CD4-positive, alpha-beta memory T cell (primary cell): ENCODE measurements around the gene CCNQ. TPM values are rescaled to one million over a fixed set of nuclear protein-coding genes. Genes with fewer than 3 reads are reported as not detected.

ENCODE experiments used
- CTCF ChIA-PET: fragments of 350-600 bp; sonication (Branson Sonifier 250); formaldehyde crosslinking; loops from one replicate; lab custom pipeline; 2021; ENCODE audit warnings: inconsistent platforms; ENCODE audit not compliant: partially characterized antibody; lab: Charles Lee
- POLR2A ChIA-PET: fragments of 350-600 bp; sonication (Branson Sonifier 250); formaldehyde crosslinking; loops from one replicate; lab custom pipeline; 2021; ENCODE audit not compliant: partially characterized antibody; lab: Charles Lee
- DNase-seq, 5 donors: peaks; one replicate each; pipeline versions ENCODE4 v3.0.0 to v3.0.0-alpha.2; 2020 to 2022; ENCODE audit warnings: mixed read lengths in 1 of 5
- H3K27ac ChIP-seq: one replicate; pipeline ENCODE4 v1.7.0; 2013; ENCODE audit warnings: low read depth, low read length
- H3K27me3 ChIP-seq: 2 replicates; pipeline ENCODE4 v1.7.0; 2013; ENCODE audit warnings: mild to moderate bottlenecking, low read length, moderate library complexity; ENCODE audit not compliant: insufficient read depth
- H3K36me3 ChIP-seq: 2 replicates; pipeline ENCODE4 v1.7.0; 2013; ENCODE audit warnings: mild to moderate bottlenecking, low read length, moderate library complexity; ENCODE audit not compliant: insufficient read depth
- H3K4me1 ChIP-seq: 2 replicates; pipeline ENCODE4 v1.7.0; 2013; ENCODE audit warnings: mild to moderate bottlenecking, low read length, moderate library complexity; ENCODE audit not compliant: insufficient read depth
- H3K4me3 ChIP-seq, 2 donors: one replicate each; pipeline ENCODE4 v1.7.0; 2013; ENCODE audit warnings: low read length in 2 of 2, mild to moderate bottlenecking in 1 of 2
- H3K9me3 ChIP-seq, 2 donors: one replicate each; pipeline ENCODE4 v1.7.0; 2013; ENCODE audit warnings: low read length in 2 of 2, control low read depth in 1 of 2; ENCODE audit not compliant: control insufficient read depth in 1 of 2
- H3K27ac Mint-ChIP-seq, 7 donors: one replicate each; pipeline ENCODE4 v1.8.0; 2020 to 2021; ENCODE audit warnings: mixed read lengths in 7 of 7, mild to moderate bottlenecking in 6 of 7, inconsistent platforms in 3 of 7, moderate library complexity in 3 of 7
- H3K27me3 Mint-ChIP-seq, 2 donors: one replicate each; pipeline ENCODE4 v1.8.0; 2020 to 2021; ENCODE audit warnings: mixed read lengths in 2 of 2
- H3K36me3 Mint-ChIP-seq, 2 donors: one replicate each; pipeline ENCODE4 v1.8.0; 2020 to 2021; ENCODE audit warnings: mixed read lengths in 2 of 2, inconsistent platforms in 1 of 2, mild to moderate bottlenecking in 1 of 2
- H3K4me1 Mint-ChIP-seq, 4 donors: one replicate each; pipeline ENCODE4 v1.8.0; 2020 to 2021; ENCODE audit warnings: mixed read lengths in 4 of 4, mild to moderate bottlenecking in 1 of 4
- H3K4me3 Mint-ChIP-seq, 8 donors: one replicate each; pipeline ENCODE4 v1.8.0; 2020 to 2021; ENCODE audit warnings: mixed read lengths in 8 of 8, mild to moderate bottlenecking in 7 of 8, moderate library complexity in 6 of 8, inconsistent platforms in 3 of 8
- H3K9me3 Mint-ChIP-seq, 8 donors: one replicate each; pipeline ENCODE4 v1.8.0; 2020 to 2021; ENCODE audit warnings: mixed read lengths in 8 of 8, mild to moderate bottlenecking in 5 of 8, inconsistent platforms in 3 of 8, moderate library complexity in 1 of 8
- intact Hi-C: fragments of 100-400 bp; cut with micrococcal nuclease; formaldehyde crosslinking; loops from one replicate; pipeline ENCODE4 v1.15.1; 2023
- polyA plus RNA-seq, 2 donors: library from polyadenylated mRNA; unstranded; fragments of 300-500 nt; fragmentation: Illumina TruSeq; gene quantifications; one replicate each; pipeline ENCODE4 v1.2.3, GENCODE V29; 2021
- total RNA-seq, 2 experiments: library from RNA; stranded (reverse); gene quantifications; one replicate each; pipeline ENCODE4 v1.2.3, GENCODE V29; 2021

Gene CCNQ
- total and polyA plus RNA-seq, 4 experiments from 2014 or later, result 26.1 to 53.6 (median 38.8) TPM

DNA sequence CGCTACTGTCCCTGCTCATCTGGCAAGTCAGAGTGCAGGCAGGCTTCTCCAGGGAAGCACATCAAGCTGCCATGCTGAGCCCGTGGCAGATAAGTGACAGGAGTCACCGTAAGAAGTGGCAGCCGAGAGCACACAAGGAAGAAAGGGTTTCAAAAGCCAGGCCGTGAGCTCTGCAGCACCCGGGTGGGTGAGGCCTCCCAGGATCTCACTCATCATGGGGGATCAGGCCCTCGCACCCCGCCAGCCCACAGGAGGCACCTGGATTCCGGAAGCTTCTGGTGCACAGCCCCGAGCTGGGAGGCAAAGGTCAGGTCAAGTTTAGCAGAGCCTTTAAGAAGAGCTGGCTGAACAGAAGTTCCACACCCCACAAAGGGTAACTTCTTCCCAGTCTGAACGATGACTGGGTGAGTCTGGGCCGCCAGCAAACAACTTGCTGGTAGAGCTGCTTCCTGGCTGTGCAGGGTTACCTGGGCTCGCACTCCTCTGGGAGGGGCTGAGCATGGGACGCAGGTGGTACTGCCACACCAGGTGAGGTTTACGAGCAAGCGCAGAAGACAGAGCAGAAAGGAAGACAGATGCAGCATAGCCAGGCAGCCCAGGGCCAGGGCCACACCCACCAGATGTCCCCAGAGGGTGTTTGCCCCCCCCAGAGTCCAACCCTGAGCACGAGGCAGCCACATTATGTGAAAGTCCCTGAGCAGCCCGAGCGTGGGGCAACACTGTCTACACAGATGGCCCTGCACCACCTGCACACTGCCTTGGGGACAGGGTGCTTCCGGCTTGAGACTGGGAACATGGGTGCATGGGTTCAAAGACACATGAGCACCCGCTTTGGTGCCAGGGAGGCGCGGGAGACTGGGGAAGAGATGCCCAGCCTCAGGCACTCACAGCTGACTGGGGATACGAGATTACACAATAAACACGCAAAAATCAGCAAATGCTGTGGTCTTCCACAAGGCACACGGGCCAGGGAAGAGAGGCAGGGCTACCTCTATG lies 7.7 kb downstream of the CCNQ start:
- Histone ChIP-seq H3K4me1 (peaks cover 3% of the 10 kb centered on the region), H3K27me3 (no peaks in the 10 kb centered on the region), H3K9me3 (no peaks in the 10 kb centered on the region), H3K4me3 (no peak overlapping the region), H3K36me3 (peaks cover 33% of the 10 kb centered on the region), H3K27ac (no peak overlapping the region)
- intact Hi-C loops, result no loop called here
- no peak overlapping the region for H3K27ac Mint-ChIP-seq
- no peak overlapping the region for H3K4me3 Mint-ChIP-seq
- peaks cover 21 to 44% of the 10 kb centered on the region in 2 donors for H3K36me3 Mint-ChIP-seq
- H3K27me3 Mint-ChIP-seq, result no peaks in the 10 kb centered on the region
- peaks cover 3 to 12% (median 4%) of the 10 kb centered on the region in 4 donors for H3K4me1 Mint-ChIP-seq
- H3K9me3 Mint-ChIP-seq, result peaks cover 0 to 1% (median 0%) of the 10 kb centered on the region in 8 donors
- DNase-seq, result no peak
- ChIA-PET CTCF (interaction anchor here (0.6 kb wide), 2 partner anchors 71 to 123 kb away, joined by 3 to 5 read pairs; no protein-coding TSS in a partner anchor), POLR2A (no interaction called here)

DNA sequence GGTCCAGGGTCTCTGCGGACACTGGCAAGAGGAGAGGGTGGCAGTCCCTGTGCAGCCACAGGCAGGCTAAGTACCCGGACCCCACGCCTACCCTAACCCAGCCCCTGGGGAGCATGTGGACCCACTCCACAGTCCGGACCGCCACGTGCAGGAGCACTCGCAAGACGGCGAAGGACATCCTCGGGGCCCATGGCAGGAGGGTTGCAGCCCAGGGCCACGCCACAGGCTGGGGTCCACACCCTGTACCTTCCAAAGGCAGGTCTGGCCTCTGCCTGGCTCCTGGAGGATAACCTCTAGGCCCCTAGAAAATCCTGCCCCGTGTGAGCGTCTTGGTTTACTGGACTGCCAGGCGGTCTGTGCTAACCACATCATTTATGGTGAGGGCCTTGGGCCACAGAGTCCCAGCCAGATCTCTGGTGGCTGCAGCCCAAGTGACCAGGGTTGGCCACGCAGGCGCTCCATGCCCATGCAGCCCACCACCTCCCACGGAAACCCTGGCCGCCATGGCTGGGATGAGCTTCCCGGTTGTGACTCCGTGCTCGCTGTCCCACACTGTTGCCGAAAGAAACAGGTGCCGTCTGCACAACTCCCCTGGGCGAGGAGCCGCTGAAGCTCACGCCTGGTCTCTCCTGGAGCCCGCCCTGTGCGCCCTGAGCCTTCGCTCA lies 10.0 kb downstream of the CCNQ start:
- POLR2A ChIA-PET, result no interaction called here
- H3K4me1 ChIP-seq, result peaks cover under 1% of the 10 kb centered on the region
- Mint-ChIP-seq H3K9me3 (peaks cover 0 to 1% (median 0%) of the 10 kb centered on the region in 8 donors), H3K4me1 (peaks cover under 1 to 4% (median 3%) of the 10 kb centered on the region in 4 donors), H3K36me3 (peaks cover 15 to 36% of the 10 kb centered on the region in 2 donors), H3K27ac (no peak overlapping the region), H3K4me3 (no peak overlapping the region), H3K27me3 (no peaks in the 10 kb centered on the region)
- no peak overlapping the region for H3K27ac ChIP-seq
- H3K27me3 ChIP-seq, result no peaks in the 10 kb centered on the region
- peaks cover 21% of the 10 kb centered on the region for H3K36me3 ChIP-seq
- no peak for DNase-seq
- no peak overlapping the region for H3K4me3 ChIP-seq
- intact Hi-C loops, result no loop called here
- CTCF ChIA-PET, result no interaction called here
- no peaks in the 10 kb centered on the region for H3K9me3 ChIP-seq

DNA sequence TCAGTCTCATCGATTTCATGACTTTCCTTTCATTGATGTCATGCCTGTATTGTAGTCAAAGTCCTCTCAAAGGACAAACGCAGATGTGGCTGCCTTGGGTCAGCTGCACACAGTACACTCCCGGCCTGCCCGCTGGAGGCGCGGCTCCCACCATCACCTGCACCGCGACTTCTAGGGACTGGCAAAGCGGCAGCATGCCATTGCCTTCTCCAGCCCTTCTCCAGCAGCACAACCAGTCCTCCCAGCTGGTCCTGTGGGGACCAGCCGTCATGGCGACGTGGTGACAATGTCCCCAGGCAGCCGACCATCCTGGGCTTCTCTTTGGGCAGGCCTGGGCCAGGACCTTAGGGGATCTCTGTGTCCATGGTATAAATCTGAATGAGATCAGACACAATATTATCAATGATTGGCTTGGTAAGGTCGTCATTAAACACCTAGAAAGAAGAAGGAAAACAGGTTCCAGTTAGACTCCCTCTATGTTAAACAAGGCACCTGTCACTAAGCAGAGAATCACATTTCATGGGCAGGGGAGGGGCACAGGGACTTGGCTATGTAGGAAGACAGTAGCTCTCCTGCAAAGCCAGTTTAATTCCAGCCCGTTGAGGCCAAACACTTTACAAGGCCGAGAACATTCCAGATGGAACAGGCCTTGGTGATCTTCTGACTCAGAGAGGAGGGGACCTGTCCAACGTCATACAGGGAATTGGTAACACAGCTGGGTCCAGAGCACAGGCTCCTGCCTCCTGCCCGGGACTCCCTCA lies 10.7 kb downstream of the CCNQ start:
- Mint-ChIP-seq H3K27ac (no peak overlapping the region), H3K27me3 (no peaks in the 10 kb centered on the region), H3K4me1 (peaks cover 4 to 9% (median 7%) of the 10 kb centered on the region in 4 donors), H3K4me3 (no peak overlapping the region), H3K36me3 (peaks cover 15 to 33% of the 10 kb centered on the region in 2 donors), H3K9me3 (peaks cover 0 to 4% (median 0%) of the 10 kb centered on the region in 8 donors)
- POLR2A ChIA-PET, result no interaction called here
- CTCF ChIA-PET, result no interaction called here
- Histone ChIP-seq H3K9me3 (no peaks in the 10 kb centered on the region), H3K4me1 (peaks cover 7% of the 10 kb centered on the region), H3K27me3 (no peaks in the 10 kb centered on the region), H3K4me3 (no peak overlapping the region), H3K36me3 (peaks cover 15% of the 10 kb centered on the region), H3K27ac (no peak overlapping the region)
- no peak for DNase-seq
- intact Hi-C loops, result no loop called here

DNA sequence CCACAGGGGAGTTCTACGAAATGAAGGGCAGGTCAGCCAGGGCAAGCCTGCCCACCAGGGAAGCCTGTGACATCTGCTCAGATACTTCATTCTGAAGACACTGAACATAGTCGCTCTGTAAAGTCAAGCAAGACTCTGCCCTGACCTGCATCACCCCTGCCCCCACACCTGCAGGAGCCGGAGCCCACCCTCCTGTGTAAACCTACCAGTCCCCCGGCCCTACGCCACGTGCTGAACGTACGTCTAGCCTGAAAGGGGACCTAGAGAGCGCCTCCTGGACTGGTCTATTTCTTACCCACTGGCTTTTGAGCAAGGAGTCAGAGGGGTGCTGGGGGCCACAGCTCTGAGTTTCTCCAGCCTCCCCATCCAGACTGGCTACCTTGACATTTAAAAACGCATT lies 11.6 kb downstream of the CCNQ start:
- Mint-ChIP-seq H3K4me1 (peaks cover 7 to 17% (median 15%) of the 10 kb centered on the region in 4 donors), H3K9me3 (peaks cover 0 to 4% (median 0%) of the 10 kb centered on the region in 8 donors), H3K27me3 (no peaks in the 10 kb centered on the region), H3K27ac (no peak overlapping the region), H3K4me3 (no peak overlapping the region), H3K36me3 (peaks cover 15 to 29% of the 10 kb centered on the region in 2 donors)
- intact Hi-C loops, result no loop called here
- no peak overlapping the region for H3K4me3 ChIP-seq
- no peaks in the 10 kb centered on the region for H3K9me3 ChIP-seq
- H3K27ac ChIP-seq, result no peak overlapping the region
- H3K4me1 ChIP-seq, result peaks cover 16% of the 10 kb centered on the region
- POLR2A ChIA-PET, result no interaction called here
- DNase-seq, result no peak
- no peaks in the 10 kb centered on the region for H3K27me3 ChIP-seq
- CTCF ChIA-PET, result no interaction called here
- peaks cover 11% of the 10 kb centered on the region for H3K36me3 ChIP-seq

DNA sequence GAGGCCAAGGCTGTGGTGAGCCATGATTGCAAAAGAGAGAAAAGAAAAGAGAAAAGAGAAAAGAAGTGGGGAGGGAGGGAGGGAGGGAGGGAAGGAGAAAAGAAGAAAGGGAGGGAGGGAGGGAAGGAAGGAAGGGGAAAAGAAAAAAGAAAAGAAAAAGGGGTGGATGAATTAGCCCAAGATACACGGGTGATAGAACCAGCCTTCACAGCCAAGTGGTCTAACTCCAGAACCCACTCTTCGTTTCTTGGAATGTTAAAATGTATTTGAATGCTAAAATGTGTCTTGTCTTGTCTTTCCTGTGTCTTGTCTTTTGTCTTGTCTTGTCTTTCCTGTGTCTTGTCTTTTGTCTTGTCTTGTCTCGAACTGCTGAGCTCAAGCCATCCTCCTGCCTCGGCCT lies 13.1 kb downstream of the CCNQ start:
- H3K27me3 ChIP-seq, result no peaks in the 10 kb centered on the region
- Mint-ChIP-seq H3K27ac (peak overlapping the region in 1 of 7 donors; percentile 83), H3K4me3 (no peak overlapping the region), H3K27me3 (no peaks in the 10 kb centered on the region), H3K4me1 (peaks cover 7 to 30% (median 16%) of the 10 kb centered on the region in 4 donors), H3K9me3 (peaks cover 0 to 4% (median 0%) of the 10 kb centered on the region in 8 donors), H3K36me3 (peaks cover 9 to 19% of the 10 kb centered on the region in 2 donors)
- no peak for DNase-seq
- no peaks in the 10 kb centered on the region for H3K9me3 ChIP-seq
- intact Hi-C loops, result no loop called here
- peaks cover 7% of the 10 kb centered on the region for H3K36me3 ChIP-seq
- no peak overlapping the region for H3K4me3 ChIP-seq
- ChIA-PET POLR2A (no interaction called here), CTCF (interaction anchor here (0.8 kb wide), 1 partner anchor 25 kb away, joined by 3 read pairs; no protein-coding TSS in a partner anchor)
- no peak overlapping the region for H3K27ac ChIP-seq
- peaks cover 22% of the 10 kb centered on the region for H3K4me1 ChIP-seq

DNA sequence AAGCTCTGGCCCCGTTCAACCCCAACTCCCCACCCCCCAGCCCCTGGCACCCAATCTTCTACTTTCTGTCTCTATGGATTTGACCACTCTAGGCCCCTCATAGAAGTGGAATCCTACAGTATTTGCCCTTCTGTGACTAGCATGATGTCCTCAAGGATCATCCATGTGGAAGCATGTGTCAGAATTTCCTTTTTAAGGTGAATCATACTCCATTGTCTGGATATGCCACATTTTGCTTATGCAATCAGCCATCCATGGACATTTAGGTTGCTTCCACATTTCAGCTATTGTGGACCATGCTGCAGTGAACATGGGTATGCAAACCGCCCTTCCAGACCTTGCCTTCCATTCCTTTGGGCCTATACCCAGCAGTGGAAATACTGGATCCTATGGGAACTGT lies 15.5 kb downstream of the CCNQ start:
- Histone ChIP-seq H3K36me3 (peaks cover under 1% of the 10 kb centered on the region), H3K9me3 (no peaks in the 10 kb centered on the region), H3K27ac (no peak overlapping the region), H3K4me3 (no peak overlapping the region), H3K27me3 (no peaks in the 10 kb centered on the region), H3K4me1 (peaks cover 22% of the 10 kb centered on the region)
- intact Hi-C loops, result loop anchor here (2.0 kb wide), 1 partner anchor 15 kb away; the partner anchor contains the start of gene CCNQ
- H3K4me3 Mint-ChIP-seq, result peak overlapping the region in 7 of 8 donors; percentile 4 to 78 (median 72)
- ChIA-PET CTCF (interaction anchor here (1.0 kb wide), 1 partner anchor 27 kb away, joined by 3 read pairs; no protein-coding TSS in a partner anchor), POLR2A (interaction anchor here (1.1 to 2.0 kb wide), 4 partner anchors 9 to 17 kb away, joined by 3 to 11 read pairs (median 4); partner anchors contain the start of gene CCNQ)
- peaks cover 9 to 14% of the 10 kb centered on the region in 2 donors for H3K36me3 Mint-ChIP-seq
- H3K27me3 Mint-ChIP-seq, result no peaks in the 10 kb centered on the region
- H3K27ac Mint-ChIP-seq, result peak overlapping the region in 6 of 7 donors; percentile 44 to 87 (median 54)
- no peak for DNase-seq
- H3K4me1 Mint-ChIP-seq, result peaks cover 8 to 37% (median 19%) of the 10 kb centered on the region in 4 donors
- H3K9me3 Mint-ChIP-seq, result peaks cover 0 to 4% (median 0%) of the 10 kb centered on the region in 8 donors
